GM19372 (cell line): ENCODE results near the gene ZMIZ1.
"Not testable (repeated sequence)": the region's sequence is repeated elsewhere in the genome, so short reads cannot be mapped to it uniquely, and the experiment has no call there.

Experiments
- ATAC-seq: cut with Tn5 transposase; IDR thresholded peaks from one replicate; pipeline ENCODE4 v1.9.1; 2021; ENCODE audit warnings: mild to moderate bottlenecking, low read depth, moderate library complexity; ENCODE audit not compliant: unreplicated experiment

The ZMIZ1 gene

DNA sequence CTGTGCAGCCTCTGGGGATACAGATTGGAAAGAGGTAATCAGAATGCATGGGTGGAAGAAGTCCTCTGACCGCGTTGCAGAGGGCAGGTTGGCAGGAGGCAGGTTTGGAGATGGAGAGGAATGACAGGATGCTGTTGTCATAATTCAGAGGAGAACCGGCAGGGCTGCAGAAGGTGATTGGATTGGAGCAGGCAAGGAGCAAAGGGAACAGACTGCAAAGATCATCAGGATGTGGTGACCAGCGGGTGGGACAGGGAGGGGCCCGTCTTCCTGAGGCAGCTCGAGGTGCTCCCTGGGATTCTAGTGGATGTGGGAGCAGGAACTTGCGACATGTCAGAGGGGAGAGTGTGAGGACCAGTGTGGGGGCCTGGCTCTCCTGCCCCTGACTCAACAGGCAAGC lies 200.0 kb downstream of the ZMIZ1 start:
- no peak for ATAC-seq

DNA sequence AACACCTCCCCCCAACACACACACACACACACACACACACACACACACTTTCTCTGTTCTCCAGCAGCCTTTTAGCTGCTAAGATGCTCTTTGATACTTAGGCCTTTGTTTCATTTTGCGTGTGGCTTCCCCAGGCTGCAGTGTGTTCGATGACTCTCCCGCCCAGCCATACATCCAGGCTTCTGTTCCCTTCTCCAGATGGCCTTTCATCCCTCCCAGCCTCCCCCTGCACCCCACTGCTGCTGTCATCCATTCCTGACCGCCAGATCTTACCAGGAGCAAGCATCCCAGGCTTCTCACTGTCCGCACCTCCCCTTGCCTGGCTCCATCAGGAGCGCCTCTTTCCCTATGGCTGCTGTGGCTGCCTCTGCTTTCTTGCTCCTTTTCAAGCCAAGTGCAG lies 200.7 kb downstream of the ZMIZ1 start:
- ATAC-seq: no peak

DNA sequence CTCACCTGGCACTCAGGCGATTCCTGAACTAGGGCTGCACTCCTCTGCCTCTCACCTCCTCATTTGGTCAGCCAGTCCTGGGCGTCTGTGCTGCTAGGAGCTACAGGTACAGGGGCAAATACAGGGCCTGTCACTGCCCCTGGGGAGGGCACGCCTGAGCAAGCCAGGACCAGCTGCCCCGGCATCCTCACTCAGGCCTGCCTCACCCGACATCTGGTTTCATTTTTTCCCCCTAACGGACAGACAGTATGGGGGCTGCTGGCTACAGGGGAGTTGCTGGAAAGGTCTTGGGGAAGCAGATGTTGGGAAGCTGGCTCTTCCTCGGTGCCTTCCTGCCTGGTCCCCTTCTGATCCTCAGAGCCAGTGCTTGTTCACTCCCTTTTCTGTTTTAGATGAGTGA lies 201.2 kb downstream of the ZMIZ1 start:
- no peak for ATAC-seq

DNA sequence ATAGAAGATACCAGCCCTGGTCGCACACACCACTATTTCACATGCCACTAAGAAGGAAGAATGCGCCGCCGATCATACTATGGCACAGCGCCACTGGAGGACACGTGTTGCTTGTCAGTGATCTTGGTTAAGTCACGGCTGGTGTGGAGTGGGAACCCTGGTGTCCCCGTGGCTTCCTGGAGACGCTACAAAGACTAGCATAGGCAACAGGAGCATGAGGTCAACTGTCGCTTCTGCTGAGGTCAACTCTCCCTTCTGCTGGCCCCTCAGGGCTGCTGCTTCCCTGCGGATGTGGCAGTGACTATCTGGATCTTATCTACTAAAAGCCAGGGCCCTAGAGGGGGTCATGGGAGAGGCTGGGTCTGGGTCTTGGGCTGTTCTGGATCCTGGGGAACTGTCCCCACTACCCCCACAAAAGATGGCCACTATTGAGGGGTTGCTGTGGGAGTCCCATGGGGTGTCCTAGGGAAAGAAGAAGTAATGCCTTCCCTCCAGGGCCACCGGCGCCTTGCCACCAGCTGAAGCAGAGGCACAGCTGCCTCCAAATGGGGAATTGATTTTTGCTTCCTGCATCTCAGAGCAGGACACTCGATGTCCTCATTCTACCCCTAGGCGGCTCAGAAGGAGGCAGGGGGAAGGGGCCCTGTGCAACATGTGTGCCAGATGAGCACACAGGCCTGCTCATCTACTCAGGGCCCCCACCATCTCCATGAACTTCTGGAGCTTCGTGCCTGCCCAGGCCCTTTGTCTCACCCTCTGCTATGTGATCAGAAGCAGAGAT lies 201.9 kb downstream of the ZMIZ1 start:
- no peak for ATAC-seq

DNA sequence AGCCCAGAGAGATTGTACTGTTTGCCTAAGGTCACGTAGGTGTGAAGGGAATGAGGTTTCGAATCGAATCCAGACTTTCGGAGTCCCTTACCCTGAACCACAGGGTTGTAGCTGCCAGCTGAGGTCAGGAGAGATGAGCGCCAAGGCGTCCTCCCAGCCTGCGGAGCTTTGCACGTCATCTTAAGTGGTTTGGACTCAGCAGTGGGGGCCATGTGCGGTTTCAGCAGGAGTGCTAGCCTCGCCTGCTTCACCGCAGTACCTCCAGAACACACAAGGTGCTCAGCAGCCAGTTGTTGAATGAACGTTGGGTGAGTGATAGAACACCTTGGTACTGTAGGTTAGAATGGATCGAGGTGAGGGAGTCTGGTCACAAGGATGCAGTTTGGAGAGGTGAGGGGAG lies 203.6 kb downstream of the ZMIZ1 start:
- ATAC-seq: no peak

DNA sequence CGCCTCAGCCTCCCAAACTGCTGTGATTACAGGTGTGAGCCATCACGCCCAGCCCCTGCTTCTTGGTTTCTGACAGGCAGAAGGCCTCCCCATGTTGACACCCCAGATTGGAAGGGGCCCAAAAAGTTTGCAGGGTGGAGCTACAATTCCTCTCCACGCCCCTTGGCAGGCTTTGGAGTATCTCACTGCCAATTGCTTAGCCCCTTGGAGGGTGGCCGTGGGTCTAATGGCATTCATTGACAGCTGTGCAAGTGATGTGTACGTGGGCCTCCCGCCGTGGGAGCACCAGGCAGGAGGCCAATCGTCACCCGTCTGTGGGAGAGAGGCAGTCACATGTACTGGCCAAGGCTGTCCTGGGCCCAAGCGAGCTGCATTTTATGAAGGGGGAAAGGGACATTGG lies 204.8 kb downstream of the ZMIZ1 start:
- ATAC-seq: no peak

DNA sequence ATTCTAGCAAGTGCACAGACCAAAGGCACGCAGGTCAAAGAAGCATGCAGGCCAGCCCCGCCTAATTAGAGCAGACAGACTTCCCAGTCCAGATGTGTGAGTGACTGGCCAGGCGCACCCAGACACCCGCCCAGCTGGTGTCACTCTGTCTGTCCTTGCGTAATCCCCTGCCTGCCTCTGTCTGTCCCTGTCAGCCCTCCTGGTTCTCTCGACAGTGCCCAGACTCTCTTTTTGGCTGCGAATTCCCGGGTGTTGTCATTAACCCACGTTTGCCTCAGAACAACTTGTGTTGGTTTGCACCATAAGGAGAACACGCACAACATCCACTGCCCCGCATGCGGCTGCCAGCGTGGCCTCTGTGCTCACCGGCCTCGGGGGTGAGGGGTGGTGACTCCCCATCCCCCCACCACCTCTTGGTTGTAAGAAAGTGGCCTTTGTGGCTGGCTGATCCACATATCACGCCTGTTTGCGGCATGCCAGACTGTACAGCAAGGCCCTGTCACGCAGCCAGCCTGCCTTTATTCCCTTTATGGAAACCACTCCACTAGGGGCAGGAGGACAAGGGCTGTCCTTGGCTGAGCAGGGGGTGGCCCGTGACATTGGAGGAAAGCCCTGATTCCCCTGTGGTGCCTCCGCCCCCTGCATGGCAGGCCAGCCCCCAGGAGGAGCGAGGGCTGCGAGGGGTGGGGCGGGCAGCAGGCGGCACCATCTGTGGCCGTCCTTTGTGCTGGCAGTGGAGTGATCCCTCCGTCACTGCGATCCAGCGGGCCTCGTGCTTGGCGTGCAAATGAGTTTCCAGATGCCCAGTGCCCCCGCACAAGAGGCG lies 205.7 kb downstream of the ZMIZ1 start:
- no peak for ATAC-seq

DNA sequence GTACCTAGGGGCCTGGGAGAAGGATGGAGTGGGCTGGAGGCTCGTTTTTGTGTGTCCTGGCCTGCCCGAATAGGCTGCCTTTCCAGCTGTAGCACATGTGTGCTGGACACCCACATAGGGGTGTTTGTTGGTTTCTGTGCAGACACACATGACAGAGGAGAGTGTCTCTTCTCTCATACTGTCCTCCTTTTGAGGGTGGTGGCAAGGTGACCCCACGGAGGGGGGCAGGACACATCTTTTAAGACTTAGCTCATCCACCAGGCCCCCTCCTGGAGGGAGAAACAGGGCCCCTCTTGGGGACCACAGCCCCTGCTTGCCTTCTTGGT lies 206.3 kb downstream of the ZMIZ1 start:
- ATAC-seq: no peak

DNA sequence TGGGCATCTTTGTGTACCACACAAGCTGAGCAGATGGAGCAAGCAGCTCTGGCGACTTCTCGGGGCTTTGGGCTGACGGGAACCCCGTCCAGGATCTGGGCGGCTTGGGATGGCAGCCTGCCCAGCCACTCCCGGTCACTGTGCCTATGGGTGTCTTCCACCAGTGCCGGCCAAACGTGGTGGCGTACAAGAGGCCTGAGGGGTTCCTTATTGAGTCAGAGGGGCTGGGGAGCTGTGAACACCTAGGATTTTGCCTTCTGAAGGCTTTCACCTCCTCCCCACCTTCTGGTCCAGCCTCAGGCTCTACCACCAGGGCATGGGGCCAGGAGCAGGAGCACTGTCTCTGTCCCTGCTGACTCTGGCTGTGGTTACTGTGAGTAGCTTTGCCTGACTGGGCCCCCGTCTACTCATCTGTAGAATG lies 206.7 kb downstream of the ZMIZ1 start:
- no peak for ATAC-seq

DNA sequence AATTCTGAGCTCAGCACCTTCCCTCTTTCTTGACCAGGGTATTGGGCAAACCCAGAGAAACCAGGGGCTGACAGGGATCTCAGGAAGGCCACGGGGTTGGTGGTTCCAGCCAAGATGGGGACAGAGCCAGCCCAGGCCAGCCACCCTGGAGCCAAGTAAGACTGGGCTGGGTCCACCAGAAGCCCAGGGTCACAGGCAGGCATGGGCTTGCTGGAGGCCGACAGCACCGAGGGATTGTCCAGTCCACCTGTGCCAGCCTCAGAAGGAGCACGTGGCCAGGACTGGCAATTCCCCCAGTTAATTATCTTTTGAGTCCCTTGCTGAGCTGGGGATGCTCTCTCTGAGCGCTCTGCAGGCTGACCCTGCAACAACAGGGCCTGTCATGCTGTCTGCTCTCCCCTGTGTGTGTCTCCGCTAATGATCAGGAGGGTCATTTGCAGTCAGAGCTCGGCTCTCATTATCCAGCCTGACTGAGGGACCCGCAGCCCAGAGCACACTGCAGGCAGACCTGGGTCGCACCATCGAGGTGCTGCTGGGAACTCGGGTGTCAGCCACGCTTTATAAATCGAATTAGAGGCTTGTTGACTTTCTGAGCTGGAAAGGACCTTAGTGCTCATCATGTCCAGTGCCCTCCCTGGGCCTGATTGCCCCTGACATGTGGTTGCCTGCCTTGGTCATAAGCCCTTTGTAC lies 209.0 kb downstream of the ZMIZ1 start:
- ATAC-seq: no peak

DNA sequence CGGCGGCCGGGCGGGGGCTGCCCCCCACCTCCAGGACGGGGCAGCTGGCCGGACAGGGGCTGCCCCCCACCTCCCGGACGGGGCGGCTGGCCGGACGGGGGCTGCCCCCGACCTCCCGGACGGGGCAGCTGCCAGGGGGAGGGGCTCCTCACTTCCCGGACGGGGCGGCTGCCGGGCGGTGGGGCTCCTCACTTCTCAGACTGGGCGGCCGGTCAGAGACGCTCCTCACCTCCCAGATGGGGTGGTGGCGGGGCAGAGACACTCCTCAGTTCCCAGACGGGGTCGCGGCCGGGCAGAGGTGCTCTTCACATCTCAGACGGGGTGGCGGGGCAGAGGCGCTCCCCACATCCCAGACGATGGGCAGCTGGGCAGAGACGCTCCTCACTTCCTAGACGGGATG lies 210.3 kb downstream of the ZMIZ1 start:
- ATAC-seq: not testable (repeated sequence)

DNA sequence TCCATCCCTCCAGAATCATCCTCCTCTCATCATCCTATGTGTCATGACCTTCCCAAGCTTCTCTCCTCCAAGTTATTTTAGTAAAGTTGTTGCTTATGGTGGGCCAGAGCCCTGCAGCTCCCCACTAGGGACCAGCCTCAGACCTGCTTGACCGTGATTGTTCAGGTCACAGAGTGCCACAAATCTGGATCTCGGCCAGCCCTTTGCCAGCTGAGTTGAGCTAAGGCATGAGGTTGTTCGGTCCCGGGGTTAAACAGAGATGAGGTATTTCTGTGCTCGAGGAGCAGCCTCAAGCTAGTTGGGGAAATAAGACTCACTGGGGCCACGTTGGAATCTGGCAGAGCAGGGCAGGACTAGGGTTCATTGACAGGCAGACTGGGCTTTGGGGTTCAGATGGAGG lies 212.2 kb downstream of the ZMIZ1 start:
- ATAC-seq: no peak

DNA sequence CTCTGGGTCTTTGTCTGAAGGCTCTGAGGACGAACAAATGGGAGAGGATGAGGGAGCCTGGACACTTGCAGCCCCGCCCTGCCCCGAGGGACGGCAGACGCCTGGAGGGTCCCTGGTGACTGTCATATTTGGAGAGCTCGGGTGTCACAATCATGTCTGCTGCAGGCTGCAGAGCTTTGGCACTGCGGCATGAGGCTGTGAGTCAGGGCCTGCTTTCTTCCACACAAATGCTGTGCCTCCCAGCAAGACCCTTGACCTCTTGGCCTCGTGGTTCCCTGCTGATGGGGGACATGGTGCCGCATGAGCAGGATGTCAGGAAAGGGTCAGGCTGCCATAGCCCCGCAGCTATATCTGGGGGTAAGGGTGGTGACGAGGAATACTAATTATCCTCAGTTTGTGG lies 213.6 kb downstream of the ZMIZ1 start:
- no peak for ATAC-seq

DNA sequence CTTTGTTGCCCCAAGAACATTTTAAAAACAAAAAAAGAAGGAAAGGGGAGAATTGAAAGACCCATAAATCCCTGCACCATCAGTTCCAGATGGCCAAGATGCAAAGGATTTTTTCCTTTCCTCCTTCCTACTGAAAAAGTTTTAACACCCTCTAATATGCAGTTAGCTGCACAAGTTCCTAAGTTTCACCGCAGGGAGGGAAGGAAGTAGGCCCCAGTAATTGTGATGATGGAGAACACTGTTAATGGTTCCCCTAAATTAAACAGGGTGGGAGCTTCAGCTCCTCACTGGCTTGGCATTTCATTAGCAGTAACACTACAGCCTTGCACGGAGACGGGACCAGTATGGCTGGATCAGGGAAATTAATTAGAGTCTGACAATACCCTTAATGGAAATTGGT lies 214.8 kb downstream of the ZMIZ1 start:
- no peak for ATAC-seq

DNA sequence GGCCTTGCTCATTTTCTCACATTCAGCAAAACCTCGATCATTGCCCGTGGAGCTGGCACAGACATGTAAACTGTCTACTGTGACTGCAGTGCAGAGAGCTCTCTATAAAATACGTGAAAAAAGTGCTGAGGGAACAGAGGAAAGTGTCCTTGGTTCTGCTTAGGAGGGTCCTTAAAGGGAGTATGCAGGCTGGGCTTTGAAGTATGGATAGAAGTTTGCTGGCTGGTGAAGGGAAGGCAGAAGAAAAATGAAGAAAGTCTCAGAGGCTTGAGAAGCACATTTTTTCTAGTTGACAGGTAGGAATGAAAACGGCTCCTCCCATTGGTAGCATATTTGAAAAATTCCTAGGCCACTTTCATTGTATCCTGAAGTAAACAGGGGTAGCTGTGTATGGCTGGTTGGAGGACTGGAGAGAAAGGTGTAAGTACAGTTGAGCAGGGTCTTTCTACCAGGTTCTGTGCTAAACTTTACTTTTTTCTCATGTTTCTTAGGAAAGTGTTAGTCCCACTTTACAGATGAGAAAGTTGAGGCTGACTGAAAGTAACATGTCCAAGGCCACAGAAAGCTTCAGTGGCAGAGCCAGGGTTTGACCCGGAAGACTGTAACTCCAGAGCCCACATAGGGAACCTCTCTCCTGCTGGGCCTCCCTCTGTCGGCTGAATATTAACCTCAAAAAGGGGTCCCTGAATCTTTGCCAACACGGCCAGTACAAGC lies 215.5 kb downstream of the ZMIZ1 start:
- ATAC-seq: no peak

DNA sequence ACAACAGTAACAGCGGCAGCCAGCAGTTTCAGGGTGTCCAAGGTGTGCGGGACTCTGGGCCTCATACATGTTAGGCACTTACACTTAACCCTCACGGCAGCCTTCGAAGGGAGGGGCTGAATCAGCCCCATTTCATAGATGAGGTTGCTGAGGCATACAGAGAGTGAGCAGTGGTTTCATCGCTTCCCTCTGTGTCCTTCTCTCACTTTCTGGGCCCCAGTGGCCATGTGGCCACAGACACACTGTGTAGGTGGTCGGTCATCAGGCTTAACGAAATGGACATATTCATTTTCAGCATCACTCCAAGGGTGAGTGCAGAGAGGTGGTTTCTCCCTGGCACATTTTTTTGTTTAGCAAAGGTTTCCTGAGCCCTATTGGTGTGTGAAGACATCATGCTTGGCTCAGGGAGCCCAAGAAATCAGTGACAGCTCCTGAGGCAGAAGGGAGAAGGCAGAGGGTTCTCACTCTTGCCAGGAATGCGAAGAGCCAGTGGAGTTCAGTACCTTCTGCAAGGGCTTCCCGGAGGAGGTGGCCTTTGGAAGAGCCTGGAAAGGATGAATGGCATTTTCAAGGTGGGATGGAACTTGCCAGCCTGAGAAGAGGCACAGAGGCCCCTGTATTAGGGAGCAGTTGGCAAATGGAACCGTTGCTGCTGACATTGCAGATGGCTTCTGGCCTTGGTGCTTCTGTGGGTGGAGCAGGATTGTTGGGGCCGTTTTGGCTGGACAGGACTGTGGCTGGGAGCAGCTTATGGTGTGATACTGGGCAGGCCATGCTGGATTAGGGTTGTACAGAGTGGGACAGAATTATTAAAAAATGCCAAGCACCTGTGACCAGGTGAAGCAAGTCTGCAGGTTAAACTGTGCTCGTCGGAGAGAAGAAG lies 216.8 kb downstream of the ZMIZ1 start:
- ATAC-seq: peak; percentile 65

DNA sequence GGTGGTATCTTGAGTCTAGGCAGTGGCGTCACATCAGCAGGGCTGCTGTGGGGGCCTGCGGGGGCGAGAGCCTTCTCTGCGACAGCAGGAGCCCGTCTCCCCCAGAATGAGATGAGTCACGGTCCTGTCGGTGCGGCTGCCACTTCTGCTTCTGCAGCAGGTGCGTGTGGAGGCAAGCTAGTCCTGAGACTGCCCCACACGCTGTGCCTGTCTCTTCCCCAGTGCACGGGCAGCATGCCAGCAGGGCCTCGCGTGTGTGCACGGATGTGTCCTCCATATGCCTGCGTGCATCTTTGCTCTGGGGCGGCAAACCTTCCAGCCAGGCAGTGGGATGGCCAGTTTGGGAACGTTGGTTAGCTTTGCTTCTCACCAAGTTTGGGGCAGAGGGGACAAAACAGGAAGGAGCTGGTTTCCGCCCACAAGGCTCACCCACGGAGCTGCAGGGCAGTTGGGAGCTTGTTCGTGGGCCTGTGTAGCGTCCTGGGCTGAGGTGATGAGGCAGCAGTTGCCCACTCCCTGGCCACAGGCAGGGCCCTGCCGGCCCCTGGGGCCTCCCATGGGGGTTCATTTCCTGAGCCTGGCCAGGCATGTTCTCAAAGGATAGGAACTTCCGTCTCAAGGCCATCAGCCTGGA lies 217.7 kb downstream of the ZMIZ1 start:
- peak; percentile 75 for ATAC-seq

DNA sequence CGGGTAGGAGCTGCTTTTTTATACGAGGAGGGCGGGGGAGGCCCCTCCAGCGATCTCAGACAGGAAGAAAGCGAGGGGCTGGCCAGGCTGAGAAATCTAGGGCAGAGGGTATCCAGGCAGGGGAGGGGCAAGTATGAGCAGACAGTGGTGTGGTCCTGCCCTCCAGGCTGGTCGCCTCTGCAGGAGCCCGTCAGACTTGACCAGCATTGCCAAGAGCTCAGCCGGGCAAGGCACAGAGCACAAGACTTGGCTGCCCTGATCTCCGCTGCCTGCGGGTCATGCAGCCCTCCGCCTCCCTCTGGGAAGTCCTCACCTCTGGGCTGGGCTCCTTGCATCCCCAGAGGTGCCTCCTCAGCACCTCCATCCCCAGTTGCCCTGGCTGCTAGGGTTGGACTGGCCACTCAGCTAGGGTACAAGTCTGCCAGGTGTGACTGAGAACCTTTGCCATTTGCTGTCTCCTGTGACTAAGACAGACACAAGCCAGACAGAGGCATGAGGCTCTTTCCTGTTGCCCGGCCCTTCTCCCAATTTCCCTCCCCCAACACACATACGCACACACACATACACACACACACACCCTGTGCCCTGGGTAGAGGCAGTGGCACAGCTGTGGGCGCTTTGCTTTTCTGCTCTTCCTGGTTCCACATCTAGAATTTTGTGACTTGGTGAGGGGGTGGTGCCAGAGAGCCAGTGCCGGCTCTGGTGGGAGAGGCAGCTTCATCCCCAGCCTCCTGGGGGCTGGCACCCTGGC lies 219.4 kb downstream of the ZMIZ1 start:
- no peak for ATAC-seq

DNA sequence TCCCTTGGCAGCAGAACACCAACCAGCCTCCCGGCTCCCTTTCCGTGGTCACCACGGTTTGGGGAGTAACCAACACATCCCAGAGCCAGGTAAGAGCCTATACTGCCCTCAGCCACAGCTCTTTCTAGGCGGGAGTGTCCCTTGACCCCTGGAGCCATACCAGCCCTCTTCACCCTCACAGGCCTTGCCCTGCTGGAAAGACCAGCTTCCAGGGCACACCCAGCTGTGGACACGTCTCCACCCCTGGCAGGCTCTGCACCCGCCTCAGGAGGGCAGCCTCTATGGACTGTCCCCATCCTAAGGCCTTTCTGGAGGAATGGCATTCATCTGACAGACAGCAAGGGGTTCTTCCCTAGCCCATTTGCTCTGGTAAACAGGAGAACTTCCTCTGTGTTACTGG lies 221.0 kb downstream of the ZMIZ1 start:
- ATAC-seq: no peak
